ENCODE data around the gene APEX2.
"Not testable (repeated sequence)": the region's sequence is repeated elsewhere in the genome, so short reads cannot be mapped to it uniquely, and the experiment has no call there.

Gene APEX2

GRCh38 chrX:55014897-55015299 is 14.7 kb downstream of the APEX2 start:
- no peak for DNase-seq

DNA sequence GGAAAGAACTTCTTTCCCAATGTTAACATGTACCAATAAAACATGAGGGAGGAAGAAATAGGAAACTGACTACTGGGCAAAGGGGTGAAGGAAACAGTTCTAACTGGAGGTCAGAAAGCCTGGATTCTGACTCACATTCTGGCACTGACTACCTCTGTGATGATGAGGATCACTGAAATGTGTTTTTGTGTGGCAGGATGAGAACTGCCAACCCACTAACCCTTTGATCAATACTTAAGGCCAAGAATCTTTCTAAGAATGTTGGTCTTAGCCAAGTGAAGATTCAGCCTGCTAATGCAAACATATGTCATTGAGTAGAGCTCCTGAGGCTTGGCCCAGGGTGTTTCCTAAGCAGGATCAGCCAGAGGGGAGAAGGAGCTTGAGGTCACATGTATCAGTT is 26.0 kb downstream of the APEX2 start:
- no peak for DNase-seq

- no peak for DNase-seq
Measured at GRCh38 chrX:55026840-55027239, 26.7 kb downstream of the APEX2 start.

DNA sequence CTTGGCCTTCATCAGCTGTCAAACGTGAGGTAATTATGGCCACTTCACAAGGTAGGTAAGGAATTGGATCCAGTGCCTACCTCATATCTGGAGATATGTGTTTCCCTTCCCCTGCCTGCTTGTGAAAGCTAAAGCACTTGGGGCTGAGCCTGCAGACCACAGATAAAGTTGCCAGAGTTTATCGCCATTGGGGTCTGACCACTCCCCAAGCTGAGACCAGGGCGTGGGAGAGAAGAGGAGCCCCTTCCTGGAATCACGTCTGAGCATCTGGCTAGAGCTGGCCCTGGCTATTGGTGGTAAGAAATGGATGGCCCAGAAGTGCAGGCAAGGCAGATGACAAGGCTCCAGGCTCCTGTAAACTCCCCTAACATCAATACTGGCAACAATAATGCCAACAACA is 27.9 kb downstream of the APEX2 start:
- DNase-seq = no peak

DNA sequence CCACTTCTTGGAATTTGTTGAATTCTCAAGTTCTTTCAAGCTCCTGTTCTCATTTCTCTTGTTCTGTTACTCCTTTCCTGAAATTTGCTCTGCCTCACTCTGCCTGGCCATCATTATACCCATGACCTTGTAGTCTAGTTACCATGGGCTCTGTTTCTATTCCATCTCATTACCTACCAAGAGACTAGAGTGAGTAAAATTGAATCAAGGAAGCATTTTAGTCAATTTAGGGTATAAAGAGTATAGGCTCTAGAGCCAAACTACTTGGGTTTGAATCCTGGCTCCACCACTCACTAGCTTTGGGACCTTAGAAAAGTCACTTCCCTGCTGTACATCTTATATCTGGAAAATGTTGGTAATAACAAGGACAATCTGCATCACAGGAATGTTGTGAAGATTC is 28.4 kb downstream of the APEX2 start:
- no peak for DNase-seq

- DNase-seq = no peak
Measured at GRCh38 chrX:55029291-55029690, 29.1 kb downstream of the APEX2 start.

DNA sequence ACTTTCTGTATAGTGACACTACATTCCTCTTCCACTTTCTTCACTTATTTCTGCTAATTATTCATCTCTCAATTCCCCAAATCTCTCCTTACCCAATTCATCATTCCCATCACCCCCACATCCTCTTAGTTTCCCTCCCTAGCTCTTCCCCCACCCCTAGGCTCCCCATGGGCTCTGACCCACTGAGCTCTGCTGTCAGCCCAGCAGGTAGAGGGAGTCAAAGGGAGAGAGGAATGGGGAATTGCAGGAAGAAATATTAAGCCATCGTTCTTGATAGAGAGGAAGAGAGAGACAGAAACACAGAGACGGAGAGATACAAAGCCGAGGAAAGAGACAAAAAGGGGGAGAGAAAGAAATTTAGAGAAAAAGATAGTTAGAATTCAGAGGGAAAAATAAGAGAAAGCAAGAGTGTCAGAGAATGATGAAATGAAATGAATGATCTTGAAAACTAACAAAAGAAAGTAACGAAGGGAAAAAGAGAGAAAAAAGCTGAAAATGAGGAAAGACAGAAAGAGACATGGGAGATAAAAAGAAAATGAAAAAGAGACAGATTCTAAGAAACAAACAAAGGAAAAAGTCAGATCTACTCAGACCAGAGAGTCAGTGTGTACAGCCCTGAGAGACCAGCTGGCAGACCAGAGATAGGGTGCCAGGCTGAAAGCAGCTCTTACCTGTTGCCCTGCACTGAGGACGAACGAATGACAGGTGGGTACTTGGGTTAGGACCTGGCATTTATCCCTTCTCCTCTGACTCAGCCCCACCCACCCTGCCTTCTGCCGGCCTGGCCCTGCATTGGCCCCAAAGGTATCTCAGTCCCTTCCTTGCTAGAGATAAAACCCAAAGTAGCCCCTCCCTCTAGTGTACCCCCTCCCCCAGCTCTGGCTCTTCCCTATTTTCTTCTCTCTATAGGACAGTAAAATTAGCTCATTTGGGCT is 30.4 kb downstream of the APEX2 start, which contains the start of gene ALAS2:
TSS of gene ALAS2 (minus strand) at position 707 of the 935 bp plus-strand sequence. CDS start 4,977 bp downstream, outside the sequence.
- DNase-seq = no peak

- DNase-seq = no peak
Measured at GRCh38 chrX:55033429-55033828, 33.3 kb downstream of the APEX2 start.

- no peak for DNase-seq
Measured at GRCh38 chrX:55039471-55039870, 39.3 kb downstream of the APEX2 start.

DNA sequence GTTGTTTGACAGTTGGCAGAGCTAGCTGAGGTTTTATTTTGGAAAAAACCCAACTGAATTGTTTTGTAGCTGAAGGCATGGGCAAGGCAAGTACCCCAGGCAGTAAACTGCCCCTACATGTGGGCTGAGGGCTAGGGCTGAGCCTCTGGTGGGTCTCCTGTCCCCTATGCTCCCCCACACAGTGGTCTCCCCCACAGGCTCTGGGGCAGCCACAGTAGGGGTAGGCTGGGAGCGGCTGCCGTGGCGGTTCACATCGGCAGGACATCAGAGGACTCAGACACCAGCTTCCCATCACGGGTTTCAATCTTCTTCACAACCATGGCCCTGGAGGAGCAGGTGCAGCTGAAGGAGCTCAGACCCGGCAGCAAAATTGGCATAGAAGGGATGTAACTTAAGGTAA is 41.4 kb downstream of the APEX2 start:
- no peak for DNase-seq

GRCh38 chrX:55050599-55050998 is 50.4 kb downstream of the APEX2 start:
- not testable (repeated sequence) for DNase-seq

DNA sequence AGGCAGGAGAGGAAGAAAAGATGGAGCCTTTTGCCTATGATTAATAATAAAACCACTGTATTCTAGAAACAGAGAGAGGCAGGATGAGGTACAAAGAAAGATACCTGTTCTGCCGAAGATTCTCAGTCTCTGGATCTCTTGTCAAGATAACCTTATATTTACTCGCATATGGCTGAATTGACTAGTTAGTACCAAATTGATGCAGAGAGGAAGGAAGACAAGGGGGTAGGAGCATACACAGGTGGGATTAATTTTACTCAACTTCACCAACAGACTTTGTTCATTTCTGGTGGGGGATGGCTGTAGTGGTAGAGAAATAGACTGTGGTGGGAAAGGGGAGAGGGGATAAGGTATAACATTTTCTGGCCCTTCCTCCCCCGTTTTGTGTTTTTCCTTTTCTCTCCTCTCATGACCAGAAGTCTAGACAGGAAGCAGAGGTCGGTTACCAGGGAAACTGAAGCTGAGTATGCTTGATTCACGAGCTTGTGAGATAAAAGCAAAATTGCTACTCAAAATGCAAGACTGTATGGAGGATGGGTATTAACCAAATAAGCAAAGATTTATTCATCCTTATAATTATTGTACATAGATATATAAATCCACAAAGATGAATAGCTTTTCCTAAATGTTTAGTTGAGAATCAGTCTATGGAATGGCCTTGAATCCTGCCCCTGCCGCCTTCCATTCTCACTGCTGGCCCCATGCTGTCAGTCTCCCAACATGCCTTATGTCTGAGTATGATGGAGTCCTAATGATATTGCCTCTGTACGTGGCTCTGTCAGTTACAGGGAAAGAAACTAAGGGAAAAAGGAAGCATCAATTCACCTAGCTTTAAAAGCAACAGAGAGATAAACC is 56.9 kb downstream of the APEX2 start:
- DNase-seq = no peak

- no peak for DNase-seq
Measured at GRCh38 chrX:55057675-55058249, 57.6 kb downstream of the APEX2 start.
